Upper lobe of right lung (tissue), 1 donor: ENCODE data around the gene CCND3. TPM values are rescaled to one million over a fixed set of nuclear protein-coding genes. Genes with fewer than 3 reads are reported as not detected.

Experiments
- ATAC-seq: fragments of 200-7000 bp; cut with Tn5 transposase; one replicate; pipeline ENCODE4 v1.9.1; 2020; ENCODE audit warnings: mild to moderate bottlenecking, moderate library complexity
- DNase-seq: peaks from one replicate; pipeline ENCODE4 v3.0.0-alpha.2; 2020
- H3K27ac ChIP-seq: fragments of 200-600 bp; one replicate; pipeline ENCODE4 v1.8.0; 2022
- H3K27me3 ChIP-seq: fragments of 200-600 bp; one replicate; pipeline ENCODE4 v1.8.0; 2022; ENCODE audit warnings: mild to moderate bottlenecking
- H3K36me3 ChIP-seq: fragments of 200-600 bp; one replicate; pipeline ENCODE4 v1.8.0; 2022
- H3K4me1 ChIP-seq: fragments of 200-600 bp; one replicate; pipeline ENCODE4 v1.8.0; 2022
- H3K4me3 ChIP-seq: fragments of 200-600 bp; one replicate; pipeline ENCODE4 v1.8.0; 2022; ENCODE audit warnings: mild to moderate bottlenecking
- H3K9me3 ChIP-seq: fragments of 200-600 bp; one replicate; pipeline ENCODE4 v1.8.0; 2022
- intact Hi-C: fragments of 100-400 bp; cut with DNase I; formaldehyde crosslinking; loops from one replicate; pipeline ENCODE4 v1.11.0; 2022
- total RNA-seq: library from RNA; stranded (reverse); fragmentation: NEBNext Ultra II Directional; extraction: Animal tissue kit (Norgen Biotek cat#: 25700); gene quantifications from one replicate; pipeline ENCODE4 v1.2.1, GENCODE V29; 2021
- TF ChIP-seq, protein P1 (sequence below): fragments of 200-600 bp; IDR thresholded peaks from one replicate; pipeline ENCODE4 v1.8.0; 2022; ENCODE audit warnings: antibody characterized with exemption
- donor health status: DM: no; HTN: yes; CAD: no; lungs with severe emphysema.

The CCND3 gene
- total RNA-seq, 1 donor from 2014 or later: 186 TPM

DNA sequence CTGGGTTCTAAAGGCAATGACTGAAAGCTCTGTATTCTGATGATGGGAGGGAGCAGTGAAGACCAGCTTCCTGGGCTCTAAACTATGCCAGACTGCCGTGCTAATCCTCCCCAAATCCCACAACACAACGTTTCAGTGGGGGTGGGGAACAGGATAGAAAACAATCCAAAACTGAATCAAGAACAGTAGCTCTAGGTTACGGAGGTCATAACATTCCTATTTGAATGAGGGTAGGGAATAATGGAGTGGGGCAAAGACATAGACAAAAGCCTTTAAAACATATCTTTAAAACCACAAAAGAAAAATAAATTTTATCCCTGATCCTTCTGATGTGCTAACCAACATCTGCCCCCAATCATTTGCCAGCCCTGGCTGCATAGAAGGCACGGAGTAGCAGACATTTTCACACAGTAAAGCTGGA is 54.3 kb downstream of the CCND3 start:
- H3K4me1 ChIP-seq: no peaks in the 10 kb centered on the region
- H3K36me3 ChIP-seq: no peaks in the 10 kb centered on the region
- no peaks in the 10 kb centered on the region for H3K9me3 ChIP-seq
- intact Hi-C loops: no loop called here
- TF ChIP-seq, protein P1, sequence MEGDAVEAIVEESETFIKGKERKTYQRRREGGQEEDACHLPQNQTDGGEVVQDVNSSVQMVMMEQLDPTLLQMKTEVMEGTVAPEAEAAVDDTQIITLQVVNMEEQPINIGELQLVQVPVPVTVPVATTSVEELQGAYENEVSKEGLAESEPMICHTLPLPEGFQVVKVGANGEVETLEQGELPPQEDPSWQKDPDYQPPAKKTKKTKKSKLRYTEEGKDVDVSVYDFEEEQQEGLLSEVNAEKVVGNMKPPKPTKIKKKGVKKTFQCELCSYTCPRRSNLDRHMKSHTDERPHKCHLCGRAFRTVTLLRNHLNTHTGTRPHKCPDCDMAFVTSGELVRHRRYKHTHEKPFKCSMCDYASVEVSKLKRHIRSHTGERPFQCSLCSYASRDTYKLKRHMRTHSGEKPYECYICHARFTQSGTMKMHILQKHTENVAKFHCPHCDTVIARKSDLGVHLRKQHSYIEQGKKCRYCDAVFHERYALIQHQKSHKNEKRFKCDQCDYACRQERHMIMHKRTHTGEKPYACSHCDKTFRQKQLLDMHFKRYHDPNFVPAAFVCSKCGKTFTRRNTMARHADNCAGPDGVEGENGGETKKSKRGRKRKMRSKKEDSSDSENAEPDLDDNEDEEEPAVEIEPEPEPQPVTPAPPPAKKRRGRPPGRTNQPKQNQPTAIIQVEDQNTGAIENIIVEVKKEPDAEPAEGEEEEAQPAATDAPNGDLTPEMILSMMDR: no peak
- no peak for ATAC-seq
- DNase-seq: no peak
- H3K4me3 ChIP-seq: no peak overlapping the region
- H3K27me3 ChIP-seq: no peaks in the 10 kb centered on the region
- H3K27ac ChIP-seq: no peak overlapping the region

DNA sequence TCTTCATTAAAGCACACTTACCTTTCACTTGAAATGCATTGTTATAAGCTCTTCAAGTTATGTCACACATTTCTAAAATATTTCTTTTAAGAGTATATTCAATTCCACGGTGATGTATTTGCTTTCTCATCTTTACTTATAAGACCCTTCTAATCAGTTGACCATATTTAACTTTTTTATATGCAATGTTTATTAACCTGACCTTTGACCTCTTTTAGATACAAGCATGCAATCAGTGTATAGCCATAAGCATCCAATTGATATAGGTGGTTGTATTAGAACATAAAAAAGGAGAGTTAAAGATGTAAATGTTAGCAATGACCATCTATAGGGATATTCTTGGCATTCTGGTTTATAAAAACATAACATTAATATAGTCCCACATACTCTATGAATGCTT is 55.7 kb downstream of the CCND3 start:
- Histone ChIP-seq H3K4me1 (no peaks in the 10 kb centered on the region), H3K9me3 (no peaks in the 10 kb centered on the region), H3K27me3 (no peaks in the 10 kb centered on the region), H3K27ac (no peak overlapping the region), H3K36me3 (no peaks in the 10 kb centered on the region), H3K4me3 (no peak overlapping the region)
- TF ChIP-seq, protein P1: no peak
- ATAC-seq: no peak
- DNase-seq: no peak
- intact Hi-C loops: no loop called here

DNA sequence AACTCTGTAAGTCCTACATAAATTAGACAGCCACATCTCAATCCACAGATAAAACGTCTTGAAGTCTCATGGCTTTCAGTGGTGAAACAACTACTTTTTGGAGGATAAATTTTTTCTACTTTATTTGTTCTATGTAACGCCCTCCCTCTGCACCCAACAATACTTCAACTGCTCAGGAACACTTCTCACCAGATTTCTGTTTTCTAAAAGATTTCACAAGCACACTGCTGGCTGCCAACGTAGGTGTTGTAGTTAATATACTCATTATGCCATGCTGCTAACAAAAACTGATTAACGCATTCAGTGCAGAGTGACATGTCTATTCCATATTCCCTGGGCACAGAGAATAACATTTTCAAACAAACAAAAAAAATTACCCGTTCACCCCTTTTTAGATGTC is 56.7 kb downstream of the CCND3 start:
- Histone ChIP-seq H3K9me3 (no peaks in the 10 kb centered on the region), H3K36me3 (no peaks in the 10 kb centered on the region), H3K27ac (no peak overlapping the region), H3K4me3 (no peak overlapping the region), H3K4me1 (no peaks in the 10 kb centered on the region), H3K27me3 (no peaks in the 10 kb centered on the region)
- intact Hi-C loops: no loop called here
- TF ChIP-seq, protein P1: no peak
- DNase-seq (no peak), ATAC-seq (peak; percentile 78)

Other genes with a start within 250 kb of the CCND3 start
- 40.3 TPM for gene TFEB, start 206.2 kb downstream of the CCND3 start, total RNA-seq
- gene PGC, start 194.4 kb downstream of the CCND3 start, total RNA-seq: 1,050 TPM
- gene FRS3, start 161.9 kb downstream of the CCND3 start, total RNA-seq: 8.5 TPM
- 14.2 TPM for gene PRICKLE4, start 161.0 kb downstream of the CCND3 start, total RNA-seq
- gene TOMM6, start 154.1 kb downstream of the CCND3 start, total RNA-seq: 138 TPM
- 2.7 TPM for gene USP49, start 46.4 kb downstream of the CCND3 start, total RNA-seq
- gene MED20, start 20.7 kb downstream of the CCND3 start, total RNA-seq: 18.3 TPM
- gene BYSL, start 20.3 kb downstream of the CCND3 start, total RNA-seq: 11.6 TPM
- gene TAF8, start 108.7 kb upstream of the CCND3 start, total RNA-seq: 31.1 TPM
- 11.5 TPM for gene C6orf132, start 200.8 kb upstream of the CCND3 start, total RNA-seq
- gene GUCA1A, start 231.6 kb upstream of the CCND3 start, total RNA-seq: not detected